ENCODE data around the gene RHOF.
A peak's percentile ranks its signal among the peaks of the same experiment; 100 is the strongest.

Gene RHOF

DNA sequence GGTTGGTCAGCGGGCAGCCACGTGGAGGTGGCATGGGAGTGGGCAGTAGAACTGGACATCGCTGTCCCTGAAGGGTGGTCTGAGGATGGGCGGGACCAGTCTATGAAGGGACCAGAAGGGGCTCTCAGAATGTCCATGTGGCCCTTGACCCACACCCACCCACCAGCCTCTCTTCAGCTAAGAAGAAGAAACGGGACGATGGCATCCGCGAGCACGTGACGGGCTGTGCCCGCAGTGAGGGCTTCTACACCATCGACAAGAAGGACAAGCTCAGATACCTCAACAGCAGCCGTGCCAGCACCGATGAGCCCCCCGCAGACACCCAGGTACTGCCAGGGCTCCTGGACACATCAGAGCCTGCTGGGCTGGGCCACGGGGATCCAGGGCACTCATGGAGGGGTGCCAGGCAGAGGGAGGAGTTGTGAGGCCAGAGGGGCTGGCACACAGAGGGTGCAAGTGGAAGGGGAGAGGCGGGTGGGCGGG lies 31.6 kb upstream of the RHOF start:
- Mint-ChIP-seq H3K27ac (no peak overlapping the region), H3K4me1 (ENCODE audit: low read depth) (peaks cover 2% of the 10 kb centered on the region), H3K36me3 (peaks cover 4% of the 10 kb centered on the region), H3K27me3 (no peaks in the 10 kb centered on the region), H3K9me3 (ENCODE audit: low read depth) (no peaks in the 10 kb centered on the region), H3K4me3 (no peak overlapping the region)

DNA sequence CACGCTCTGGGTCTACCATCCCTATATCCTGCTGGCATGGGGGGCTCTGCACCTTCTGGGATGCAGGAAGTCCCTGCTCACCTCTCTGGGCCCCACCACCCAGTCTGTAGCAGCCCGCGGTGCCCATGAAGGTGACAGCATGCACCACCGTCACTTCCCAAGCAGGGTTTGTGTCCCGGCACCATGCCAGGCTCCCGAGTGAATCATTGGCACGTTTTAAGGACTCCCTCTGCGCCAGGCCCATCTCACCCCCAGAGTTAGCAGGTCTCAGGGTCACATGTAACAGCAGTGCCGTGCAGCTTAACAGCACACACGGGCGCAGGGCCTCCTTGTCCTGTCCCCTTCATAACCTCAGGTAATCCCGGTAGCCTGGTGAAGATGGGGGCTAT lies 30.2 kb upstream of the RHOF start:
- Mint-ChIP-seq H3K36me3 (peaks cover 3% of the 10 kb centered on the region), H3K4me1 (ENCODE audit: low read depth) (peaks cover 2% of the 10 kb centered on the region), H3K27me3 (no peaks in the 10 kb centered on the region), H3K27ac (no peak overlapping the region), H3K4me3 (no peak overlapping the region), H3K9me3 (ENCODE audit: low read depth) (no peaks in the 10 kb centered on the region)

DNA sequence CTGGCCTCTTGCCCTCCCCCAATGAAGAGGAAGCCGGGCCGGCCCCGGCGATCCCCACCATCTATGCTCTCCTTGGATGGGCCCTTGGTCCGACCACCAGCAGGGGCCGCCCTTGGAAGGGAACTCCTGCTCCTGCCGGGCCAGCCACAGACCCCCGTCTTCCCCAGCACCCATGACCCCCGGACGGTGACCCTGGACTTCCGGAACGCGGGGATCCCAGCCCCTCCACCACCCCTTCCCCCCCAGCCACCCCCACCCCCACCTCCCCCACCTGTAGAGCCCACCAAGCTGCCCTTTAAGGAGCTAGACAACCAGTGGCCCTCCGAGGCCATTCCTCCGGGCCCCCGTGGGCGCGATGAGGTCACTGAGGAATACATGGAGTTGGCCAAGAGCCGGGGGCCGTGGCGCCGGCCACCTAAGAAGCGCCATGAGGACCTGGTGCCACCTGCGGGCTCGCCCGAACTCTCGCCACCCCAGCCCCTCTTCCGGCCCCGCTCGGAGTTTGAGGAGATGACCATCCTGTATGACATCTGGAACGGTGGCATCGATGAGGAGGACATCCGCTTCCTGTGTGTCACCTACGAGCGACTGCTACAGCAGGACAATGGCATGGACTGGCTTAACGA lies 29.7 kb upstream of the RHOF start:
- no peaks in the 10 kb centered on the region for H3K9me3 Mint-ChIP-seq (ENCODE audit: low read depth)
- no peak overlapping the region for H3K27ac Mint-ChIP-seq
- H3K36me3 Mint-ChIP-seq, result no peaks in the 10 kb centered on the region

DNA sequence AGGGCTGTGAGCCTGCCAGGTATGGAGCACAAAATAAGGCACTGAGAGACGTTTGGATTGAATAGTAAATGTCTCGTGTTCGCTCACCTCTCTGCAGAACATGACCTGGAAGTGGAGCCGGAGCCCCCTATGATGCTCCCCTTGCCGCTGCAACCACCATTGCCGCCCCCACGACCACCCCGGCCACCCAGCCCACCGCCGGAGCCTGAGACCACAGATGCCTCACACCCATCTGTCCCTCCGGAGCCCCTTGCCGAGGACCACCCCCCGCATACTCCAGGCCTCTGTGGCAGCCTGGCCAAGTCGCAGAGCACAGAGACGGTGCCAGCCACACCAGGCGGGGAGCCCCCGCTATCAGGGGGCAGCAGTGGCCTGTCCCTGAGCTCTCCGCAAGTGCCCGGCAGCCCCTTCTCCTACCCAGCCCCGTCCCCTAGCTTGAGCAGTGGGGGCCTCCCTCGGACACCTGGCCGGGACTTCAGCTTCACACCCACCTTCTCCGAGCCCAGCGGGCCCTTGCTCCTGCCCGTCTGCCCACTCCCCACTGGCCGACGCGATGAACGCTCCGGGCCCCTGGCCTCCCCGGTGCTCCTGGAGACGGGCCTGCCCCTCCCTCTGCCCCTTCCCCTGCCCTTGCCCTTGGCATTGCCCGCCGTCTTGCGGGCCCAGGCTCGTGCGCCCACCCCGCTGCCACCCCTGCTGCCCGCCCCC lies 29.1 kb upstream of the RHOF start:
- Mint-ChIP-seq H3K27ac (no peak overlapping the region), H3K4me3 (no peak overlapping the region), H3K27me3 (no peaks in the 10 kb centered on the region), H3K36me3 (no peaks in the 10 kb centered on the region), H3K4me1 (ENCODE audit: low read depth) (peaks cover 2% of the 10 kb centered on the region), H3K9me3 (ENCODE audit: low read depth) (no peaks in the 10 kb centered on the region)

More for the DNA sequence above, 29.7 kb upstream of the RHOF start:
- no peak overlapping the region for H3K4me3 Mint-ChIP-seq
- H3K4me1 Mint-ChIP-seq (ENCODE audit: low read depth), result peaks cover 2% of the 10 kb centered on the region
- H3K27me3 Mint-ChIP-seq, result no peaks in the 10 kb centered on the region

DNA sequence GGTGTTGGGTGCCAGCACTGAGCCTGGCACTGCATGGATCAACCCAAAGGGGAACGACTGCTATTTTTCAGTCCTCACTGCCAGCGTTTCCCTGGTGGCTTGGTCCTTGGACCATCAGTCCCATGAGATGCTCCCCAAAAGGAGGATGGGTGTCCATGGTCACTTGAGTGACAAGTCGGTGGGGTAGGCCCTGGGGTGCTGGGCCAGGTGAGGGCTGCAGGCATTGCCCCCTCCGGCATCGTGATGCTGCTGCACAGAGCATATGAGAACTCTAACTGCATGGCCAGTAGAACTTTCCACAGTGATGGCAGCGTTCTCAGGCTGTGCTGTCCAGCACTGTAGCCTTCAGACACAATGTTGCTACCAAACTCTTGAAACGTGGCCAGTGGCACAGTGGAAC lies 26.6 kb upstream of the RHOF start:
- Mint-ChIP-seq H3K9me3 (ENCODE audit: low read depth) (no peaks in the 10 kb centered on the region), H3K27me3 (no peaks in the 10 kb centered on the region), H3K27ac (no peak overlapping the region), H3K4me3 (no peak overlapping the region), H3K4me1 (ENCODE audit: low read depth) (peaks cover 9% of the 10 kb centered on the region), H3K36me3 (peaks cover 2% of the 10 kb centered on the region)

DNA sequence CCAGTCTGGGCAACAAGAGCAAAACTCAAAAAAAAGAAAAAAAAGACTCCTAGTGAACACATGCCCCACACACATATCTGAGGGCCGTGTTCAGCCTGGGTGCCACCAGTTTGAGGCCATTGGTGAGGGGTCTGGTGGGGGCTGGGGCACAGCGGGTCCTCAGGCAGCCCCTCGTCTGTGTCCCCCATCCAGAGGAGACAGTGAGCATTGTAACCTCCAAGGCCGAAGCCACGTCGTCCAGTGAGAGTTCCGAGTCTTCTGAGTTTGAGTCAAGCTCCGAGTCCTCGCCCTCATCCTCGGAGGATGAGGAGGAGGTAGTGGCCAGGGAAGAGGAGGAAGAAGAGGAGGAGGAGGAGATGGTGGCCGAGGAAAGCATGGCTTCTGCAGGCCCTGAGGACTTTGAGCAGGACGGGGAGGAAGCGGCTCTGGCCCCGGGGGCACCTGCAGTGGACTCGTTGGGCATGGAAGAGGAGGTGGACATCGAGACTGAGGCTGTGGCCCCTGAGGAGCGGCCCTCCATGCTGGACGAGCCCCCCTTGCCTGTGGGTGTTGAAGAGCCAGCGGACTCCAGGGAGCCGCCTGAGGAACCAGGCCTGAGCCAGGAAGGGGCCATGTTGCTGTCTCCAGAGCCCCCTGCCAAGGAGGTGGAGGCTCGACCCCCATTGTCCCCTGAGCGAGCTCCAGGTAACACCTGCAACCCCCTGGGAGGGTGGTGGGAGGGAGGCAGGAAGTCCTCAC lies 25.9 kb upstream of the RHOF start:
- peaks cover 9% of the 10 kb centered on the region for H3K4me1 Mint-ChIP-seq (ENCODE audit: low read depth)
- no peak overlapping the region for H3K4me3 Mint-ChIP-seq
- peaks cover 2% of the 10 kb centered on the region for H3K36me3 Mint-ChIP-seq
- H3K27ac Mint-ChIP-seq, result no peak overlapping the region
- no peaks in the 10 kb centered on the region for H3K27me3 Mint-ChIP-seq
- H3K9me3 Mint-ChIP-seq (ENCODE audit: low read depth), result no peaks in the 10 kb centered on the region

DNA sequence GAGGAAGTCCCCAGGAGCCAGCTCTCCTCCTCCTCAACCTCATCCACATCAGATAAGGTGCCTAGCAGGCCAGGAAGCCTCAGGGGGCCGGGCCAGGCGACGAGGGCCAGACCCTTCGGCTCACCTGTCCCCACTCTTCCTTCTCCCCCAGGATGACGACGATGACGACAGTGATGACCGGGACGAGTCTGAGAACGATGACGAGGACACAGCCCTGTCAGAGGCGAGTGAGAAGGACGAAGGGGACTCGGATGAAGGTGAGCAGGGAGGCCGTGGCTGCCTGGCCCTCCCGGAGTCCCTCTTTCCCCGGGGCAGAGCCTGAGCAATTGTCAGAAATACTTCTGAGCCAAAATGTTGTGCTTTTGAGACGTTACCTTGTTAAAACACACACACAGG lies 24.2 kb upstream of the RHOF start:
- Mint-ChIP-seq H3K4me3 (no peak overlapping the region), H3K36me3 (peaks cover 2% of the 10 kb centered on the region), H3K27me3 (no peaks in the 10 kb centered on the region), H3K9me3 (ENCODE audit: low read depth) (no peaks in the 10 kb centered on the region), H3K4me1 (ENCODE audit: low read depth) (peaks cover 20% of the 10 kb centered on the region), H3K27ac (no peak overlapping the region)

DNA sequence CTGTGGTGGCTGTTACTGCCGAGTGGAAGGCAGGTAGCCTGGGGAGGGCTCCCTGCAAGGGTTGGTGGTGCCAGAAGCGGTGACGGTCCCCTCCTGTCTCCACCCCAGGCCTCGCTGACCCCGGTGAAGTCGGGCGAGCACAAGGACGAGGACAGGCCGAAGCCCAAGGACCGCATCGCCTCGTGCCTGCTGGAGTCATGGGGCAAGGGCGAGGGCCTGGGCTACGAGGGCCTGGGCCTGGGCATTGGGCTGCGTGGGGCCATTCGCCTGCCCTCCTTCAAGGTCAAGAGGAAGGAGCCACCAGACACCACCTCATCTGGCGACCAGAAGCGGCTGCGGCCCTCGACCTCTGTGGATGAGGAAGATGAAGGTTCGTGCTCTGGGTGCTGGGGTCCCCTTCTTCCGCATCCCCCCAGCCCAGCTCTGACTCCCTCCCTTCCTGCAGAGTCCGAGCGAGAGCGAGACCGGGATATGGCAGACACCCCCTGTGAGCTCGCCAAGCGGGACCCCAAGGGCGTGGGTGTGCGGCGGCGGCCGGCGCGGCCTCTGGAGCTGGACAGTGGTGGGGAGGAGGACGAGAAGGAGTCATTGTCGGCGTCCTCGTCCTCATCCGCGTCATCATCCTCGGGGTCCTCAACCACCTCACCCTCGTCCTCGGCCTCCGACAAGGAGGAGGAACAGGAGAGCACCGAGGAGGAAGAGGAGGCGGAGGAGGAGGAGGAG lies 23.6 kb upstream of the RHOF start:
- no peaks in the 10 kb centered on the region for H3K27me3 Mint-ChIP-seq
- no peaks in the 10 kb centered on the region for H3K9me3 Mint-ChIP-seq (ENCODE audit: low read depth)
- H3K36me3 Mint-ChIP-seq, result peaks cover 2% of the 10 kb centered on the region
- no peak overlapping the region for H3K27ac Mint-ChIP-seq
- H3K4me3 Mint-ChIP-seq, result no peak overlapping the region
- H3K4me1 Mint-ChIP-seq (ENCODE audit: low read depth), result peaks cover 24% of the 10 kb centered on the region

DNA sequence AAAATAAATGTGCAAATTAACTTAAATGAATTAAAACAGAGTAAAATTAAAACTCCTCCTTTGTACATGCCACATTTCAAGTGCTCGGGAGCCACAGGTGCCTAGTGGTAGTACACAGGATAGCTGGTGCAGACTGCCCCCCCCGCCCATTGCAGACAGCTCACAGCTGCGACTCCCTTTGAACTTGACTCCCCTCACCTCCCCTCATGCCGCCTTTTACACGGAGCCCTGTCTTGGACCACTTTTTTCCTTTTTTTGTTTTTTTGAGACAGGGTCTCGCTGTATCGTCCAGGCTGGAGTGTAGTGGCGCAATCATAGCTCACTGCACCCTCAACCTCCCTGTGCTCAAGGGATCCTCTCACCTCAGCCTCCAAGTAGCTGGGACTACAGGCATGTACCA lies 21.8 kb upstream of the RHOF start:
- Mint-ChIP-seq H3K4me3 (no peak overlapping the region), H3K27ac (peak overlapping the region; percentile 46), H3K9me3 (ENCODE audit: low read depth) (no peaks in the 10 kb centered on the region), H3K27me3 (no peaks in the 10 kb centered on the region), H3K4me1 (ENCODE audit: low read depth) (peaks cover 29% of the 10 kb centered on the region), H3K36me3 (peaks cover 5% of the 10 kb centered on the region)

DNA sequence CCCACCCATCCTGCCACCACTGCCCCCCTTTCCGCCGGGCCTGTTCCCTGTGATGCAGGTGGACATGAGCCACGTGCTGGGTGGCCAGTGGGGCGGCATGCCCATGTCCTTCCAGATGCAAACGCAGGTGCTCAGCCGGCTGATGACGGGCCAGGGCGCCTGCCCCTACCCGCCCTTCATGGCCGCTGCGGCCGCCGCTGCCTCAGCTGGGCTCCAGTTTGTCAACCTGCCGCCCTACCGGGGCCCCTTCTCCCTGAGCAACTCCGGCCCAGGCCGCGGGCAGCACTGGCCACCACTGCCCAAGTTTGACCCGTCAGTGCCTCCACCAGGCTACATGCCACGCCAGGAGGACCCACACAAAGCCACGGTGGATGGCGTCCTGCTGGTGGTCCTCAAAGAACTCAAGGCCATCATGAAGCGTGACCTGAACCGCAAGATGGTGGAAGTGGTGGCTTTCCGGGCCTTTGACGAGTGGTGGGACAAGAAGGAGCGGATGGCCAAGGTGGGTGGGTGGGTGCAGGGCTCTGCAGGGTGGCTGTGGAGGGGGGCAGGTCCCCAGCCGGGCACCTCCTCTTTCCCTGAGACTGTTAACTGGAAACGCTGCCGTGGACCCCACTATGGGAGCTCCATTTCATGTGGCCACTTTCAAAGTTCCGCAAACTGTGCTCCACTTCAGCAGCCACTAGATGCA lies 21.1 kb upstream of the RHOF start:
- Mint-ChIP-seq H3K36me3 (peaks cover 5% of the 10 kb centered on the region), H3K9me3 (ENCODE audit: low read depth) (no peaks in the 10 kb centered on the region), H3K27me3 (no peaks in the 10 kb centered on the region), H3K4me3 (no peak overlapping the region), H3K4me1 (ENCODE audit: low read depth) (peaks cover 31% of the 10 kb centered on the region), H3K27ac (no peak overlapping the region)

DNA sequence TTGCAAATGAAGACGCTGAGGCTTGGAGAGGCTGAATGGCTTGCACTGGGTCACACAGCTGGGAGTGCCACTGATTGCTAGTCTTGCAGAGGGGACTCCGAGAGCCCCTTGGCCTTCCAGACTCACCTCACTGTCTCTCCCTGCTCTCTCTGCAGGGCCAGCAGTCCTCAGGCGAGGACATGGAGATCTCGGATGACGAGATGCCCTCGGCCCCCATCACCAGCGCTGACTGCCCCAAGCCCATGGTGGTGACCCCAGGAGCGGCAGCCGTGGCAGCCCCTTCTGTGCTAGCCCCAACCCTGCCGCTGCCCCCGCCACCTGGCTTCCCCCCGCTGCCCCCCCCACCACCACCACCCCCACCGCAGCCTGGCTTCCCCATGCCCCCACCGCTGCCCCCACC lies 20.5 kb upstream of the RHOF start:
- Mint-ChIP-seq H3K36me3 (peaks cover 5% of the 10 kb centered on the region), H3K27ac (peak overlapping the region; percentile 68), H3K4me3 (no peak overlapping the region), H3K9me3 (ENCODE audit: low read depth) (no peaks in the 10 kb centered on the region), H3K27me3 (no peaks in the 10 kb centered on the region), H3K4me1 (ENCODE audit: low read depth) (peaks cover 37% of the 10 kb centered on the region)

DNA sequence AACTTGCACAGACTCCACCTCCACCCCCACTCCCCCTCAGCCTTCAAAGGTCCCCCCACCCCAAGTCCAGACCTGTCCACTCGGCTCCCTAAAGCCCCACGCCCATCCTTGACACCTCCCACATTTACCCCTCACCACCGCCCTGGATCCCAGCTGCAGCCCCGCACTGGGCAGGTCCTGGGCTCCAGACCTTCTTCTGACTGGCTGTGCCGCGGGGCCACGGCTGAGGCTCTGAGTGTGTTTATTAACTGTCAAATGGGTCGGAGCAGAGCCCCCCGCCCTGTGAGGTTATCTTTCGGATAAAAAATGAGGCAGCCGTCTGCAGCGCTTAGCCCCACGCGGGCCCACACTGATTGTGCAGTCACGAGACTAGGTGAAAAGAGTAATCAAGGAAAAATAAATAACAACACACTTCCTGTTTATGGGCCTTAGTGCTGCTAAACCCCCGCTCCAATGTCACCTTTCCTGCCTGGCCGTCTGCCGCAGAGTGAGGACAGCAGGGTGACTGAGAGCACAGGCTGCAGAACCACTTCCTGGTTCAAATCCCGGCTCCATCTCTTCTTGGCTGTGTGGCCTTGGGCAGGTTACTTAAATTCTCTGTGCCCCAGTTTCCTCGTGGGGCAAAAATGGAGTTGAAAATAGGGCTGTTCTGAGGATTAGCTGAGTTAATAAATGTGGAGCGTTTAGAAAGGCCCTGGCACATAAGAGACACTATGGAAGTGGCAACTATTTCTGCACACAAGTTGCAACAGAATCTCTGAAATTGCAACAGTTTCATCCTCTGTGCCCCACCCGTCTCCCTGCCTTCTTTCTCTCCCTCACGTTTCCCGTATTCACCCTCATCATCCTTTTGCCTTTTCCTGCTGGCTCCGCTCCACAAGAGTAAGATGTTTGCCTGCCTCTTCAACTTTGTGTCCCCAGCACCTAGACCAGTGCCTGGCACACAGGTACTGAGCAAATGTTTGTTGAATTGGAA lies 19.7 kb upstream of the RHOF start:
- H3K4me3 Mint-ChIP-seq, result peak overlapping the region; percentile 91
- H3K4me1 Mint-ChIP-seq (ENCODE audit: low read depth), result peaks cover 40% of the 10 kb centered on the region
- H3K27me3 Mint-ChIP-seq, result no peaks in the 10 kb centered on the region
- no peaks in the 10 kb centered on the region for H3K9me3 Mint-ChIP-seq (ENCODE audit: low read depth)
- peak overlapping the region; percentile 68 for H3K27ac Mint-ChIP-seq
- H3K36me3 Mint-ChIP-seq, result peaks cover 5% of the 10 kb centered on the region

DNA sequence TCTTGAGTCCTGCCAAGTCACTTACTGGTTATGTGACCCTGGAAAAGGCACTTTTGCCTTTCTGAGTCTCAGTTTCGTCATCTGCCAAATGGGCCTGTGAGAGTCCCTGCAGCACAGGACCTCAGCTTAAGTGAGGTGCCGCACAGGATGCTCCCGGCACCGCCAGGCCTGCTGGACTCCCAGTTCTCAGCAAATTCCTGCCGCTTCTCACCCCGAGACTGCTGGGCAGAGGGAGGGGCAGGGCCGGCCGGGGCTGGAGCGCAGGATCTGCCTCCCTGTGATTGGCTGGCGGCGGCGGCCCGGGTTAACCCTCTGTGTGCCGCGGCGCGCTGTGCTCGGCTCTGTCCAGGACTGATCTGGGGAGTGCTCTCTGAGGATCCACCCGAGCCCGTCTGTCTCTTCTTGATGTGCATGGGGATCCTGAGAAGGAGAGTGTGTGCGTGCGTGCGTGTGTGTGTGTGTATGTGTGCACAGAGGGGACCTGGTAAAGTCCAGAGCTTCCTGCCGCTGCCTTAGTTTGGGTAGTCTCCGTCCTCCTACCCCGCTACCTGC lies 18.9 kb upstream of the RHOF start:
- H3K4me1 Mint-ChIP-seq (ENCODE audit: low read depth), result peaks cover 43% of the 10 kb centered on the region
- no peaks in the 10 kb centered on the region for H3K27me3 Mint-ChIP-seq
- H3K36me3 Mint-ChIP-seq, result peaks cover 5% of the 10 kb centered on the region
- peak overlapping the region; percentile 41 for H3K27ac Mint-ChIP-seq
- peak overlapping the region; percentile 91 for H3K4me3 Mint-ChIP-seq
- H3K9me3 Mint-ChIP-seq (ENCODE audit: low read depth), result no peaks in the 10 kb centered on the region

Measured in activated naive CD8-positive, alpha-beta T cell (primary cell).